ENCODE results near the gene WDR45B. TPM values are rescaled to one million over a fixed set of nuclear protein-coding genes. Genes with fewer than 3 reads are reported as not detected.

WDR45B gene
- total RNA-seq, 2 donors from 2014 or later = 75.3 to 79.1 TPM

DNA sequence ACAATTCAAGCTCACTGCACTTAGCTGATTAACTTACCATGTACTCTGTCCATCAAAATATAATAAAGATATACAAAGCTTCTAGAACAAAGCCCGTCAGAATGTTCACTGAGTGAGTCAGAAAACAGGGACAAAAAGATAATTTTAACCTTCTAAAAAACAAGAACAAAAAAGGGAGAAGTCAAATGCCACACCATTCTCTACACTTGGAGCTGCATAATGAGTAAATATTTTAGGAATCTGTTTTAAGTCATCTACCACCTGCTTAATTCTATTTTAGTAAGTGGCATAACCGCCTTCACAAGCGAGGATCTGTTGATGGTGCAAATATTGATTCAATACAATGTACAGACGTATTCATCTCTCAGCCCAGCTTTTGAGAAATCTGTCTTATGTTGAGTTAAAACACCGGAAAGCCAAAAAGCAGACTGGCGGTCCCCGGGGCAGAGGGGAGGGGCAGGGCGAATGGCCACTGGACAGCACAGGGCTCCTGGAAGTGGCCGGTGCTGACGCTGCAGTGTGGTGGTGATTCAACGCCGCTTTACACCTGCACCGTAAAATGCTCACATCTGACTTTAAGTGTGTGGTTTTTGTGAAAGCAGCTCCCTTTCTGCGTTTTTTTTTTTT lies 30.1 kb upstream of the WDR45B start:
- DNase-seq = no peak
- no peak overlapping the region for H3K27ac ChIP-seq (ENCODE audit: low read depth, low read length)
- WGBS, 2 experiments (ENCODE audit: insufficient coverage in 1 of 2, insufficient read length in 1 of 2) = 86 to 94% methylated on average over 9 to 13 of the region's 14 CpGs
- no peaks in the 10 kb centered on the region for H3K4me1 Mint-ChIP-seq
- H3K27me3 ChIP-seq (ENCODE audit: control insufficient read depth, insufficient read depth, low read length, poor library complexity, severe bottlenecking) = no peaks in the 10 kb centered on the region
- no peak overlapping the region for H3K27ac Mint-ChIP-seq
- no peak overlapping the region for H3K4me3 ChIP-seq (ENCODE audit: low read length)
- H3K36me3 ChIP-seq (ENCODE audit: control insufficient read depth, insufficient read depth, low read length) = no peaks in the 10 kb centered on the region
- H3K27me3 Mint-ChIP-seq (ENCODE audit: insufficient read depth) = no peaks in the 10 kb centered on the region
- peaks cover 14% of the 10 kb centered on the region for H3K9me3 Mint-ChIP-seq
- no peaks in the 10 kb centered on the region for H3K36me3 Mint-ChIP-seq (ENCODE audit: low read depth)
- TF ChIP-seq, protein P1, sequence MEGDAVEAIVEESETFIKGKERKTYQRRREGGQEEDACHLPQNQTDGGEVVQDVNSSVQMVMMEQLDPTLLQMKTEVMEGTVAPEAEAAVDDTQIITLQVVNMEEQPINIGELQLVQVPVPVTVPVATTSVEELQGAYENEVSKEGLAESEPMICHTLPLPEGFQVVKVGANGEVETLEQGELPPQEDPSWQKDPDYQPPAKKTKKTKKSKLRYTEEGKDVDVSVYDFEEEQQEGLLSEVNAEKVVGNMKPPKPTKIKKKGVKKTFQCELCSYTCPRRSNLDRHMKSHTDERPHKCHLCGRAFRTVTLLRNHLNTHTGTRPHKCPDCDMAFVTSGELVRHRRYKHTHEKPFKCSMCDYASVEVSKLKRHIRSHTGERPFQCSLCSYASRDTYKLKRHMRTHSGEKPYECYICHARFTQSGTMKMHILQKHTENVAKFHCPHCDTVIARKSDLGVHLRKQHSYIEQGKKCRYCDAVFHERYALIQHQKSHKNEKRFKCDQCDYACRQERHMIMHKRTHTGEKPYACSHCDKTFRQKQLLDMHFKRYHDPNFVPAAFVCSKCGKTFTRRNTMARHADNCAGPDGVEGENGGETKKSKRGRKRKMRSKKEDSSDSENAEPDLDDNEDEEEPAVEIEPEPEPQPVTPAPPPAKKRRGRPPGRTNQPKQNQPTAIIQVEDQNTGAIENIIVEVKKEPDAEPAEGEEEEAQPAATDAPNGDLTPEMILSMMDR (conservative IDR thresholded peaks at IDR 0.05) = no peak
- no peak overlapping the region for H3K4me3 Mint-ChIP-seq
- H3K9me3 ChIP-seq (ENCODE audit: control insufficient read depth, low read length) = peaks cover 13% of the 10 kb centered on the region
- no peaks in the 10 kb centered on the region for H3K4me1 ChIP-seq (ENCODE audit: control insufficient read depth, insufficient read depth, low read length)
- H3K9ac ChIP-seq (ENCODE audit: extremely low read depth, low read length, poor library complexity, severe bottlenecking) = no peak overlapping the region

DNA sequence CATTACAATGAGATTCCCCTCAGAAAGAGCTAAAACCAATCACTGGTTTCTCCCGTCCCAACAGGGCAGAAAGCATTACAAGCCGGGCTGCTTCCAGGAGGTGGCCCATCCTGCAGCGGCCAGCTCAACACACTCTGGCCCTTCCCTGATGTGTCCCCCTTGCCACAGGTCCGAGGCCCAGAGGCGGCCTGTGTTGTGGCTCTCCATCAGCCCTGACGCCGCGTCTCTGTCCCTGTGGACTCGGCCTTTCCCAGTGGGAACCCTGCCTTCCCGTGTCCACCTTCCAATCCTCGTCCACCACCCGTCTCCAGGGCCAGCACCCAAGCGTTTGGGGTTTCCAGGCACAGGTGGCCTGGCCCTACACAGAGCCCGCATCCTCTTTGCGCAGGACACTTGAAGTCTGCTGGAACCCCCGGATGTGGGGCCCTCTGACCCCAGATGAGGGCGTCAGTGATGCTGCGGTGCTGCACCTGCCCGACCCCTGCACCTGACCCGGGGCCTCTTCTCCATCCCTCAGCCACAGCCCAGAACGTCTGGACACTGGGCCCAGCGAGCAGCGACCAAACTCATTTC lies 29.2 kb upstream of the WDR45B start:
- no peak overlapping the region for H3K27ac Mint-ChIP-seq

DNA sequence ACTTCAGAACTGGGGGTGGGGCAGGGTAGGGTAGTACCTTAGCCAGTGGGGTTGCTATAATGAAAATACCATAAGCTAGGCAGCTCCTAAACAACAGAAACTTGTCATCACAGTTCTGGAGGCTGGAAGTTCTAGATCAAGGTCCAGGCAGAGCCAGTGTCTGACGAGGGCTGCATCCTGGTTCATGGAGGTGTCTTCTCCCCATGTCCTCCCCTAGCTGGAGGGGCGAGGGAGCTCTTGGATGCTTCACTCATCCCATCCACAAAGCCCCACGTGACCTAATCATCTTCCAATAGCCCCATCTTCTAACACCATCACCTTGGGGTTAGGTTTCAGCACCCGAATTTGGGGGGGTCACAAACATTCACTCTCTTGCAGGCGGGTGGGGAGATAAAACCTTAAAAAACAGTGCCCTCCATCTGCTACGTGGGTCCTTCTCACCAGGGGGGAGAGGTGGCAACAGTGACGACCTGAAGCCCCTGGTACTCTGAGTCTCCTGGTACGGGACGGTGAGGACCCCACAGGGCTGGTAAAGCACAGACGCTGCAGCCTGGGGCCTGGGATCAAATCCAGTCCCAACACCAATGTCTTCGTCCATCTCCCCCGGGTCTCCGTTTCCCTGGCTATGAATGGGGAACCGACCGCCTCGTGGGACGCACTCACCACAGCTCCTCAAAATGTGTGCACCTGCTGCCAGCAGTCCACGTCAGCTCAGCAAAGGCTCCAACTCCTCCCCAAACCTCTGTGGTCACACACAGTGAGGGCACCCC lies 27.4 kb upstream of the WDR45B start:
- H3K36me3 Mint-ChIP-seq (ENCODE audit: low read depth) = no peaks in the 10 kb centered on the region
- no peaks in the 10 kb centered on the region for H3K9me3 Mint-ChIP-seq
- WGBS, 2 experiments (ENCODE audit: insufficient coverage in 1 of 2, insufficient read length in 1 of 2) = 86% methylated on average over 14 to 18 of the region's 18 CpGs
- no peak for DNase-seq
- Histone ChIP-seq H3K27ac (ENCODE audit: low read depth, low read length) (no peak overlapping the region), H3K36me3 (ENCODE audit: control insufficient read depth, insufficient read depth, low read length) (no peaks in the 10 kb centered on the region), H3K4me3 (ENCODE audit: low read length) (no peak overlapping the region), H3K9me3 (ENCODE audit: control insufficient read depth, low read length) (no peaks in the 10 kb centered on the region), H3K4me1 (ENCODE audit: control insufficient read depth, insufficient read depth, low read length) (no peaks in the 10 kb centered on the region), H3K27me3 (ENCODE audit: control insufficient read depth, insufficient read depth, low read length, poor library complexity, severe bottlenecking) (no peaks in the 10 kb centered on the region), H3K9ac (ENCODE audit: extremely low read depth, low read length, poor library complexity, severe bottlenecking) (no peak overlapping the region)
- no peak overlapping the region for H3K27ac Mint-ChIP-seq
- H3K4me3 Mint-ChIP-seq = no peak overlapping the region
- no peaks in the 10 kb centered on the region for H3K4me1 Mint-ChIP-seq
- H3K27me3 Mint-ChIP-seq (ENCODE audit: insufficient read depth) = no peaks in the 10 kb centered on the region
- TF ChIP-seq, protein P1 (conservative IDR thresholded peaks at IDR 0.05) = no peak

More for the DNA sequence above, 29.2 kb upstream of the WDR45B start:
- no peaks in the 10 kb centered on the region for H3K36me3 ChIP-seq (ENCODE audit: control insufficient read depth, insufficient read depth, low read length)
- no peak overlapping the region for H3K9ac ChIP-seq (ENCODE audit: extremely low read depth, low read length, poor library complexity, severe bottlenecking)
- TF ChIP-seq, protein P1 (conservative IDR thresholded peaks at IDR 0.05) = no peak
- H3K4me1 ChIP-seq (ENCODE audit: control insufficient read depth, insufficient read depth, low read length) = no peaks in the 10 kb centered on the region
- Mint-ChIP-seq H3K4me1 (no peaks in the 10 kb centered on the region), H3K36me3 (ENCODE audit: low read depth) (no peaks in the 10 kb centered on the region), H3K27me3 (ENCODE audit: insufficient read depth) (no peaks in the 10 kb centered on the region), H3K4me3 (no peak overlapping the region), H3K9me3 (peaks cover 13% of the 10 kb centered on the region)
- no peak overlapping the region for H3K4me3 ChIP-seq (ENCODE audit: low read length)
- DNase-seq = no peak
- peaks cover 13% of the 10 kb centered on the region for H3K9me3 ChIP-seq (ENCODE audit: control insufficient read depth, low read length)
- 84 to 88% methylated on average over 23 of the region's 23 CpGs for WGBS, 2 experiments (ENCODE audit: insufficient coverage in 1 of 2, insufficient read length in 1 of 2)
- H3K27me3 ChIP-seq (ENCODE audit: control insufficient read depth, insufficient read depth, low read length, poor library complexity, severe bottlenecking) = no peaks in the 10 kb centered on the region
- H3K27ac ChIP-seq (ENCODE audit: low read depth, low read length) = no peak overlapping the region
